Activated gamma-delta T cell treated with anti-CD3 and anti-CD28 coated beads, Interleukin-2, amount 50 U/mL, for 16 hours (primary cell): Measurements from ENCODE around the gene LTBP1.
"Not testable (repeated sequence)": the region's sequence is repeated elsewhere in the genome, so short reads cannot be mapped to it uniquely, and the experiment has no call there.

Experiments
- DNase-seq: peaks from one replicate; pipeline ENCODE4 v3.0.0-alpha.2; 2020; ENCODE audit warnings: low read depth

Gene LTBP1

GRCh38 chr2:33383855-33384598, 437.3 kb downstream of the LTBP1 start:
- DNase-seq = no peak

- DNase-seq = no peak
Observed at GRCh38 chr2:33384599-33384961, 437.8 kb downstream of the LTBP1 start.

- no peak for DNase-seq
Observed at GRCh38 chr2:33388996-33389395, 442.2 kb downstream of the LTBP1 start.

- not testable (repeated sequence) for DNase-seq
Observed at GRCh38 chr2:33389695-33390094, 442.9 kb downstream of the LTBP1 start.

GRCh38 chr2:33391529-33392255, 444.9 kb downstream of the LTBP1 start:
- DNase-seq = no peak

GRCh38 chr2:33392366-33392765, 445.6 kb downstream of the LTBP1 start:
- DNase-seq = no peak

- DNase-seq = no peak
Observed at GRCh38 chr2:33395034-33395433, 448.3 kb downstream of the LTBP1 start.

GRCh38 chr2:33395655-33396249, 449.0 kb downstream of the LTBP1 start:
- no peak for DNase-seq

- no peak for DNase-seq
Observed at GRCh38 chr2:33404321-33404720, 457.6 kb downstream of the LTBP1 start.

- no peak for DNase-seq
Observed at GRCh38 chr2:33406622-33407021, 459.9 kb downstream of the LTBP1 start.

GRCh38 chr2:33408109-33408508, 461.4 kb downstream of the LTBP1 start:
- no peak for DNase-seq

GRCh38 chr2:33409417-33409955, 462.7 kb downstream of the LTBP1 start:
- no peak for DNase-seq

- no peak for DNase-seq
Observed at GRCh38 chr2:33411765-33412164, 465.0 kb downstream of the LTBP1 start.

- no peak for DNase-seq
Observed at GRCh38 chr2:33412920-33413319, 466.2 kb downstream of the LTBP1 start.

- no peak for DNase-seq
Observed at GRCh38 chr2:33419581-33420200, 472.9 kb downstream of the LTBP1 start.

- DNase-seq = no peak
Observed at GRCh38 chr2:33420726-33421125, 474.0 kb downstream of the LTBP1 start.

GRCh38 chr2:33421820-33422219, 475.1 kb downstream of the LTBP1 start:
- DNase-seq = no peak

- DNase-seq = no peak
Observed at GRCh38 chr2:33425161-33425560, 478.4 kb downstream of the LTBP1 start.

GRCh38 chr2:33425586-33426031, 478.9 kb downstream of the LTBP1 start:
- no peak for DNase-seq

- DNase-seq = no peak
Observed at GRCh38 chr2:33426666-33427231, 480.0 kb downstream of the LTBP1 start.

- no peak for DNase-seq
Observed at GRCh38 chr2:33430077-33430476, 483.3 kb downstream of the LTBP1 start.

- DNase-seq = no peak
Observed at GRCh38 chr2:33430856-33431255, 484.1 kb downstream of the LTBP1 start.
